OCI-M2 (cell line): ENCODE measurements around the gene SPSB2.

ENCODE experiments used
- DNase-seq: peaks from one replicate; lab custom pipeline; 2025; ENCODE audit not compliant: unreplicated experiment; lab: John Stamatoyannopoulos, UW

SPSB2 gene

GRCh38 chr12:6821591-6822425 lies 51.3 kb downstream of the SPSB2 start, which contains the start of gene GPR162:
Gene GPR162 (plus strand): TSS chr12:6821821. CDS start chr12:6823899, 2,078 bp downstream.
- no peak for DNase-seq
